GM12878 (cell line): ENCODE results near the gene ATP2A1. TPM values are rescaled to one million over a fixed set of nuclear protein-coding genes. Genes with fewer than 3 reads are reported as not detected.

Source experiments
- CHD2 ChIP-seq: IDR thresholded peaks from 2 replicates; pipeline ENCODE4 v1.6.1; 2011; ENCODE audit warnings: low read depth, low read length, improper control_type of control experiment, borderline replicate concordance
- CREM ChIP-seq: IDR thresholded peaks from 2 replicates; pipeline ENCODE4 v1.6.1; 2014; ENCODE audit warnings: antibody characterized with exemption, low read depth
- EGR1 ChIP-seq, 2 experiments: IDR thresholded peaks; 1 replicate in 1 of 2; 2 replicates in 1 of 2; pipeline ENCODE4 v1.6.1; 2011 to 2012; ENCODE audit warnings: low read depth in 2 of 2, low read length in 2 of 2, borderline replicate concordance in 1 of 2, mild to moderate bottlenecking in 1 of 2, moderate library complexity in 1 of 2
- ETV6 ChIP-seq, 2 experiments: fragments of 450-650 bp in 1 of 2; IDR thresholded peaks in 1 of 2; conservative IDR thresholded peaks in 1 of 2; 2 replicates each; pipeline ENCODE4 v1.6.1; 2014; ENCODE audit warnings: antibody characterized with exemption in 1 of 2, borderline replicate concordance in 1 of 2, low read depth in 1 of 2, mild to moderate bottlenecking in 1 of 2, moderate library complexity in 1 of 2
- MEF2A ChIP-seq: IDR thresholded peaks from 2 replicates; pipeline ENCODE4 v1.6.1; 2011; ENCODE audit warnings: low read depth, mild to moderate bottlenecking, low read length, moderate library complexity; ENCODE audit not compliant: insufficient read depth
- MYB ChIP-seq: fragments of 150-350 bp; IDR thresholded peaks from 2 replicates; pipeline ENCODE4 v1.6.1; 2014; ENCODE audit warnings: mild to moderate bottlenecking, low read depth, low read length, borderline replicate concordance
- NFYA ChIP-seq: IDR thresholded peaks from 2 replicates; pipeline ENCODE4 v1.6.1; 2011; ENCODE audit warnings: low read depth, mild to moderate bottlenecking, low read length, improper control_type of control experiment, borderline replicate concordance
- PAX5 ChIP-seq: IDR thresholded peaks from 2 replicates; pipeline ENCODE4 v1.6.1; 2011; ENCODE audit warnings: low read depth, low read length, borderline replicate concordance
- PBX3 ChIP-seq: IDR thresholded peaks from 2 replicates; pipeline ENCODE4 v1.6.1; 2011; ENCODE audit warnings: mild to moderate bottlenecking, low read depth, low read length, moderate library complexity; ENCODE audit not compliant: insufficient replicate concordance
- POLR2A ChIP-seq: IDR thresholded peaks from 2 replicates; pipeline ENCODE4 v1.6.1; 2011; ENCODE audit warnings: low read depth, mild to moderate bottlenecking, low read length
- POU2F2 ChIP-seq: IDR thresholded peaks from 3 replicates; pipeline ENCODE4 v1.6.1; 2011; ENCODE audit warnings: low read depth, mild to moderate bottlenecking, low read length, borderline replicate concordance
- RB1 ChIP-seq: fragments of 450-650 bp; formaldehyde crosslinking; IDR thresholded peaks from 2 replicates; pipeline ENCODE4 v1.6.1; 2017; ENCODE audit warnings: mild to moderate bottlenecking, borderline replicate concordance
- SMAD5 ChIP-seq: IDR thresholded peaks from 2 replicates; pipeline ENCODE4 v1.6.1; 2016; ENCODE audit warnings: antibody characterized with exemption, low read depth
- SREBF1 ChIP-seq: IDR thresholded peaks from 2 replicates; pipeline ENCODE4 v1.6.1; 2012; ENCODE audit warnings: mild to moderate bottlenecking, low read length
- STAT3 ChIP-seq: IDR thresholded peaks from 2 replicates; pipeline ENCODE4 v1.6.1; 2011; ENCODE audit warnings: low read depth, low read length, improper control_type of control experiment
- TAF1 ChIP-seq: IDR thresholded peaks from 2 replicates; pipeline ENCODE4 v1.6.1; 2011; ENCODE audit warnings: mild to moderate bottlenecking, low read depth, low read length, borderline replicate concordance
- TARDBP ChIP-seq: IDR thresholded peaks from 2 replicates; pipeline ENCODE4 v1.6.1; 2016; ENCODE audit warnings: borderline replicate concordance
- WRNIP1 ChIP-seq: IDR thresholded peaks from 2 replicates; pipeline ENCODE4 v1.6.1; 2011; ENCODE audit warnings: low read depth, low read length, improper control_type of control experiment, borderline replicate concordance
- YY1 ChIP-seq: IDR thresholded peaks from 2 replicates; pipeline ENCODE4 v1.6.1; 2011; ENCODE audit warnings: low read depth, mild to moderate bottlenecking, low read length
- polyA plus RNA-seq, 11 experiments: library from polyadenylated mRNA; depleted of rRNA in 4 of 11; unstranded in 6 of 11; stranded (reverse) in 5 of 11; fragments of >200 nt; fragmentation: Nextera tagmentation in 4 of 11; fragmentation: Illumina TruSeq in 1 of 11; extraction: Ambion mirVana in 4 of 11; extraction: Trizol in 1 of 11; gene quantifications; 1 replicate in 1 of 11; 2 replicates in 10 of 11; pipeline versions ENCODE4 v1.2.1 to v1.2.3, GENCODE V29; 2011 to 2016; ENCODE audit warnings: inconsistent platforms in 2 of 11, missing spikeins in 2 of 11, low read depth in 1 of 11
- total RNA-seq, 4 experiments: library from RNA; depleted of rRNA in 3 of 4; stranded (reverse); fragments of >200 nt in 3 of 4; fragmentation: Illumina TruSeq in 1 of 4; extraction: Trizol in 1 of 4; gene quantifications; 2 replicates each; pipeline versions ENCODE4 v1.2.1 to v1.2.3, GENCODE V29; 2013 to 2021
- TF ChIP-seq, protein P1 (sequence below): fragments of 450-650 bp; IDR thresholded peaks from 2 replicates; pipeline ENCODE4 v1.6.1; 2017; ENCODE audit warnings: mild to moderate bottlenecking, low read depth, inconsistent platforms; ENCODE audit not compliant: poor library complexity, severe bottlenecking
- TF ChIP-seq, protein P2 (sequence below): IDR thresholded peaks from 2 replicates; pipeline ENCODE4 v1.6.1; 2011; ENCODE audit warnings: borderline replicate concordance, low read depth, mild to moderate bottlenecking, moderate library complexity, low read length; ENCODE audit not compliant: insufficient read depth, poor library complexity, severe bottlenecking

ATP2A1 gene
- total and polyA plus RNA-seq, 10 of the 15 experiments (the other 5 are each of a cell fraction or from before 2014, with no cell fraction given), result 0.13 to 1.7 (median 0.88) TPM

- TF ChIP-seq MEF2A, result no peak
- TF ChIP-seq YY1, result peak; percentile 93
- TF ChIP-seq POLR2A, result peak; percentile 92
- TF ChIP-seq, protein P1, sequence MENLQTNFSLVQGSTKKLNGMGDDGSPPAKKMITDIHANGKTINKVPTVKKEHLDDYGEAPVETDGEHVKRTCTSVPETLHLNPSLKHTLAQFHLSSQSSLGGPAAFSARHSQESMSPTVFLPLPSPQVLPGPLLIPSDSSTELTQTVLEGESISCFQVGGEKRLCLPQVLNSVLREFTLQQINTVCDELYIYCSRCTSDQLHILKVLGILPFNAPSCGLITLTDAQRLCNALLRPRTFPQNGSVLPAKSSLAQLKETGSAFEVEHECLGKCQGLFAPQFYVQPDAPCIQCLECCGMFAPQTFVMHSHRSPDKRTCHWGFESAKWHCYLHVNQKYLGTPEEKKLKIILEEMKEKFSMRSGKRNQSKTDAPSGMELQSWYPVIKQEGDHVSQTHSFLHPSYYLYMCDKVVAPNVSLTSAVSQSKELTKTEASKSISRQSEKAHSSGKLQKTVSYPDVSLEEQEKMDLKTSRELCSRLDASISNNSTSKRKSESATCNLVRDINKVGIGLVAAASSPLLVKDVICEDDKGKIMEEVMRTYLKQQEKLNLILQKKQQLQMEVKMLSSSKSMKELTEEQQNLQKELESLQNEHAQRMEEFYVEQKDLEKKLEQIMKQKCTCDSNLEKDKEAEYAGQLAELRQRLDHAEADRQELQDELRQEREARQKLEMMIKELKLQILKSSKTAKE, result peak; percentile 69
- TF ChIP-seq TAF1, result peak; percentile 93
- TF ChIP-seq WRNIP1, result no peak
- TF ChIP-seq ETV6 (conservative IDR thresholded peaks at IDR 0.05 in 1 of 2, IDR thresholded peaks at IDR 0.05 in 1 of 2; ENCODE audit: borderline replicate concordance in 1 of 2, low read depth in 1 of 2), result no peak
- TF ChIP-seq RB1, result peak; percentile 75; the same call in 1 of the 2 replicates
- peak; percentile 98 for TF ChIP-seq PBX3
- TF ChIP-seq MYB, result no peak
- peak; percentile 80; the same call in 1 of the 2 replicates for TF ChIP-seq PAX5
- peak; percentile 97 for TF ChIP-seq CHD2
- TF ChIP-seq, protein P2, sequence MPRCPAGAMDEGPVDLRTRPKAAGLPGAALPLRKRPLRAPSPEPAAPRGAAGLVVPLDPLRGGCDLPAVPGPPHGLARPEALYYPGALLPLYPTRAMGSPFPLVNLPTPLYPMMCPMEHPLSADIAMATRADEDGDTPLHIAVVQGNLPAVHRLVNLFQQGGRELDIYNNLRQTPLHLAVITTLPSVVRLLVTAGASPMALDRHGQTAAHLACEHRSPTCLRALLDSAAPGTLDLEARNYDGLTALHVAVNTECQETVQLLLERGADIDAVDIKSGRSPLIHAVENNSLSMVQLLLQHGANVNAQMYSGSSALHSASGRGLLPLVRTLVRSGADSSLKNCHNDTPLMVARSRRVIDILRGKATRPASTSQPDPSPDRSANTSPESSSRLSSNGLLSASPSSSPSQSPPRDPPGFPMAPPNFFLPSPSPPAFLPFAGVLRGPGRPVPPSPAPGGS, result no peak
- TF ChIP-seq NFYA, result peak; percentile 38; the same call in 1 of the 2 replicates
- no peak for TF ChIP-seq POU2F2
- no peak for TF ChIP-seq TARDBP
- peak; percentile 89 for TF ChIP-seq CREM
- TF ChIP-seq SREBF1, result peak; percentile 73
- TF ChIP-seq STAT3, result no peak
- TF ChIP-seq SMAD5, result peak; percentile 25; the same call in 1 of the 2 replicates
- TF ChIP-seq EGR1 (IDR thresholded peaks at IDR 0.05; ENCODE audit: borderline replicate concordance in 1 of 2, low read depth in 2 of 2, low read length in 2 of 2), result no peak; a peak in 1 of 3 replicates
Observed at GRCh38 chr16:28950648-28951409, 72.5 kb downstream of the ATP2A1 start, which contains the start of gene NFATC2IP (continued).
